Progenitor cell of endocrine pancreas (in vitro differentiated cells): ENCODE results near the gene ZNF169. TPM values are rescaled to one million over a fixed set of nuclear protein-coding genes. Genes with fewer than 3 reads are reported as not detected.
"Not testable (repeated sequence)": the region's sequence is repeated elsewhere in the genome, so short reads cannot be mapped to it uniquely, and the experiment has no call there.

Experiments used
- DNase-seq: peaks from one replicate; pipeline ENCODE4 v3.0.0; 2021; ENCODE audit warnings: low spot score; ENCODE audit not compliant: unreplicated experiment
- H3K27ac Mint-ChIP-seq: 2 replicates; pipeline ENCODE4 v1.8.0; 2021; ENCODE audit warnings: mild to moderate bottlenecking, moderate library complexity, mixed read lengths
- H3K27me3 Mint-ChIP-seq: 2 replicates; pipeline ENCODE4 v1.8.0; 2021; ENCODE audit warnings: mixed read lengths
- H3K36me3 Mint-ChIP-seq: 2 replicates; pipeline ENCODE4 v1.8.0; 2022; ENCODE audit warnings: mixed read lengths; ENCODE audit not compliant: insufficient read depth
- H3K4me1 Mint-ChIP-seq: 2 replicates; pipeline ENCODE4 v1.8.0; 2021; ENCODE audit warnings: low read depth, mixed read lengths
- H3K4me3 Mint-ChIP-seq: 2 replicates; pipeline ENCODE4 v1.8.0; 2021; ENCODE audit warnings: low read depth, mild to moderate bottlenecking, moderate library complexity, mixed read lengths
- H3K9me3 Mint-ChIP-seq: 2 replicates; pipeline ENCODE4 v1.8.0; 2021; ENCODE audit warnings: low read depth, mixed read lengths
- total RNA-seq: library from RNA; stranded (reverse); gene quantifications from 2 replicates; pipeline ENCODE4 v1.2.1, GENCODE V29; 2021

Gene ZNF169
- total RNA-seq, 1 donor from 2014 or later = 10.6 TPM

DNA sequence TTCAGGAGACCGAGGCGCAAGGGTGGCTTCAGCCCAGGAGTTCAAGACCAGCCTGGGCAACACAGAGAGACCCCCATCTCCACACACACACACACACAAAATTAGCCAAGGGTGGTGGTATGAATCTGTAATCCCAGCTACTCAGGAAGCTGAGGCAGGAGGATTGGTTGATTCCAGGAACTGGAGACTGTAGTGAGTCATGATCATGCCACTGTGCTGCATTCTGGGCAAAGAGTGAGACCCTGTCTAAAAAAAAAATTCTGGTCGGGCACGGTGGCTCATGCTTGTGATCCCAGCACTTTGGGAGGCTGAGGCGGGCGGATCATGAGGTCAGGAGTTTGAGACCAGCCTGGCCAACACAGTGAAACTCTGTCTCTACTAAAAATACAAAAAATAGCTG, 80.6 kb downstream of the ZNF169 start:
- not testable (repeated sequence) for H3K4me1 Mint-ChIP-seq, H3K27ac Mint-ChIP-seq, H3K27me3 Mint-ChIP-seq, H3K36me3 Mint-ChIP-seq, DNase-seq, H3K4me3 Mint-ChIP-seq, H3K9me3 Mint-ChIP-seq

DNA sequence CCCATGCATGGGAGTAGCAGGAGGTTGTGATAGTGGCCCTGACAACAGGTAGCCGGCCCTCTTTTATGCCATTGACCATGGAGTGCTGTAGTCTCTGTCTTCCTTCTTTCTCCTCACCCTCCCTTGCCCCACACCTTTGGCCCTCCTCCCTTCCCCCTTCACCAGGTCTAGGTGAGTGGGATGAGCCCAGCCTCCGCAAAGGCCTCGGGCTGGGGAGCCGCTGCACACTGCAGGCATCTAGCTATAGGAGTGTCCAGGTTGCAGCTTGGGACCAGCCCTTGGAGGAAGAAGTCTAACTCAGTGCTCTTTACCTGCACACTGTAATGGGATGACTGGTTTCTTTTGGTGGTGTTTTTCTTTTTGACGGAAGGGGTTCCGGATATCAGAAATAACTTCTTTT, 81.7 kb downstream of the ZNF169 start:
- H3K27ac Mint-ChIP-seq, H3K4me1 Mint-ChIP-seq, H3K4me3 Mint-ChIP-seq, H3K9me3 Mint-ChIP-seq, H3K27me3 Mint-ChIP-seq, H3K36me3 Mint-ChIP-seq, DNase-seq: not testable (repeated sequence)

DNA sequence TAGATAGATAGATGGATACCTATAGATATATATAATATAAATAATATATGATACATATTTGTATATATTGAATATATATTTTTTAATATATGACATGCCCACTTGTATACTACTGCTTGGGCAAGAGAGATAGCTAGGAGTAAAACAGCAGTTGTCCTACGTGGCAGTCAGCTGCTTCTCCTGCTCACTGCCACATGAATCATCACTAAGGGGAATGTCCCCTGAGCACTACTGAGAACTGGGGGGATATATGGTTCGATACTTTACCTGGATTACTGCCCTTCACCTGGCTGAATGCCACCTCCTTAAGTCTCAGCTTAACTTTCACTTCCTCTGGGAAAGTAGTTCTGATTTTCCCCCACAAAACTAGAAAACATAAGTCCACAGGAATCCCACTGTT, 82.6 kb downstream of the ZNF169 start:
- not testable (repeated sequence) for DNase-seq, H3K27me3 Mint-ChIP-seq, H3K4me1 Mint-ChIP-seq, H3K27ac Mint-ChIP-seq, H3K9me3 Mint-ChIP-seq, H3K4me3 Mint-ChIP-seq, H3K36me3 Mint-ChIP-seq

DNA sequence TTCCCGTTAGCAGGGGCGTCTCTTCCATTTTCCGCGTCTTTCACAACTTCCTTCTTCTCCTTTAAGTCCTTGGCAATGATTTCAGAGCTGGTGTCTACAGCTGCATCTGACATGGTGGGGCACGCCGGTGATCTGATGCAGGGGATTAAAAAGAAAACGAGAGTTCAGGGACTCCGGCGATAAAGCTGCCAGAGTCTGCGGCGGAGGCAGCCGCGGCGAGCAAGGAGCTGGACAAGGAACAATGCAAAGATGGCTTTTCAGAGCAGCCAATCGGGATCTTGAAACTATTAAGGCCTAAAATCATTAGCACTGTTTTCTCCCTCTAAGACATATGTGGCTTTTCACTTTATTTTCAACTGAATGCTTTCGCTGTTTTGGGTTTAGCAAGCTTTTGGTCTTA, 88.4 kb downstream of the ZNF169 start:
- not testable (repeated sequence) for DNase-seq, H3K27me3 Mint-ChIP-seq, H3K36me3 Mint-ChIP-seq, H3K4me3 Mint-ChIP-seq, H3K9me3 Mint-ChIP-seq, H3K27ac Mint-ChIP-seq, H3K4me1 Mint-ChIP-seq

DNA sequence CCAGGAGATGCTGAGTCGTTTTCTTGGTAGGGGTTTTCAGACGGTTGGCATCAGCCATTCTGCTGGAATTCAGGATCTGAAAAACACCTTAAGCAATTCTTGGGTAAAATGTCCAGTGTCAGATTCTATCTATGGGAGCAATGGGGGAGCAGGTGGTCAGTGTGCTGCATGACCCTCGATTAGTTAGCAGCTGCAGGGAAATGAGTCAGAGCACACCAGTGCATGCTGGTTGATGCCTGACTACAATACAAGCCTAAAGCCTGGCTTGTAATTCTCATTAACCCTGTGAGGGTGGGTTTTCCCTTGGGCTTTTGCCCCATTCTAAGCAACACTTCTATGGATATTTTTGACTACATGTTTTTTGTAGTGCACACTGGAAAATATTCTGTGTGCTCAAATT, 89.7 kb downstream of the ZNF169 start:
- not testable (repeated sequence) for H3K9me3 Mint-ChIP-seq, H3K36me3 Mint-ChIP-seq, DNase-seq, H3K27ac Mint-ChIP-seq, H3K4me3 Mint-ChIP-seq, H3K27me3 Mint-ChIP-seq, H3K4me1 Mint-ChIP-seq

Other genes with a start within 250 kb of the ZNF169 start
- gene PTPDC1, start 174.8 kb upstream of the ZNF169 start, total RNA-seq = 7.2 and 8.9 TPM in 2 replicates
- 0.16 TPM in 1 of 2 replicates, not detected in the other for gene NUTM2F, start 69.3 kb downstream of the ZNF169 start, total RNA-seq